AG04450 (cell line): ENCODE data around the gene RNF224. TPM values are rescaled to one million over a fixed set of nuclear protein-coding genes. Genes with fewer than 3 reads are reported as not detected.

Source experiments
- CTCF ChIA-PET: fragments of 300-600, 350-600 bp; formaldehyde crosslinking; extraction: SDS; loops from one replicate; lab custom pipeline; 2022; ENCODE audit warnings: antibody characterized with exemption, inconsistent platforms; lab: Charles Lee
- POLR2A ChIA-PET: fragments of 350-600 bp; formaldehyde crosslinking; extraction: SDS; loops from one replicate; lab custom pipeline; 2021; ENCODE audit warnings: antibody characterized with exemption, inconsistent platforms; lab: Yijun Ruan, JAX
- DNase-seq: peaks from one replicate; pipeline ENCODE4 v3.0.0-alpha.2; 2011; ENCODE audit warnings: low read depth, low spot score
- H3K27ac ChIP-seq: one replicate; pipeline ENCODE4 v1.5.1; 2012; ENCODE audit warnings: low read depth, low read length, control low read depth
- H3K27me3 ChIP-seq: one replicate; pipeline ENCODE4 v1.6.0; 2012; ENCODE audit warnings: low read length; ENCODE audit not compliant: control insufficient read depth, insufficient read depth
- H3K4me3 ChIP-seq: 2 replicates; pipeline ENCODE4 v1.5.1; 2011; ENCODE audit warnings: mild to moderate bottlenecking, low read depth, low read length, control low read depth
- H3K9me3 ChIP-seq: 2 replicates; pipeline ENCODE4 v1.5.1; 2012; ENCODE audit warnings: low read length; ENCODE audit not compliant: control insufficient read depth, insufficient read depth
- CTCF ChIP-seq: IDR thresholded peaks from 2 replicates; pipeline ENCODE4 v1.5.1; 2011; ENCODE audit warnings: low read depth, low read length, control low read depth, inconsistent platforms
- polyA plus RNA-seq: library from polyadenylated mRNA; depleted of rRNA; stranded (reverse); fragments of >200 nt; gene quantifications from 2 replicates; pipeline ENCODE4 v1.2.3, GENCODE V29; 2011

RNF224 gene
- polyA plus RNA-seq, 1 experiment = not detected

- Histone ChIP-seq H3K9me3 (no peaks in the 10 kb centered on the region; the same call in 1 of the 2 replicates), H3K4me3 (peak overlapping the region; percentile 94), H3K27me3 (no peaks in the 10 kb centered on the region), H3K27ac (peak overlapping the region; percentile 96)
- ChIA-PET CTCF (interaction anchor here (0.5 to 3.7 kb wide), 10 partner anchors 8 to 71 kb away, joined by 3 to 17 read pairs (median 6); partner anchors contain the start of genes RNF224 and TPRN), POLR2A (interaction anchor here (0.5 to 3.2 kb wide), 24 partner anchors 9 to 306 kb away, joined by 3 to 38 read pairs (median 5); partner anchors contain the start of genes EXD3, MAN1B1, NDOR1 and NELFB)
- no peak for TF ChIP-seq CTCF
- DNase-seq = no peak
These were observed 37.7 kb upstream of the RNF224 start for GRCh38 chr9:137189297-137190295.

GRCh38 chr9:137190315-137190856, 36.9 kb upstream of the RNF224 start:
- ChIA-PET CTCF (interaction anchor here (1.7 to 3.7 kb wide), 2 partner anchors 14 to 46 kb away, joined by 8 to 17 read pairs; no protein-coding TSS in a partner anchor), POLR2A (interaction anchor here (3.2 kb wide), 1 partner anchor 10 kb away, joined by 38 read pairs; the partner anchor contains the start of gene TPRN)
- no peak for TF ChIP-seq CTCF
- Histone ChIP-seq H3K27me3 (no peaks in the 10 kb centered on the region), H3K27ac (no peak overlapping the region), H3K9me3 (no peaks in the 10 kb centered on the region; the same call in 1 of the 2 replicates), H3K4me3 (no peak overlapping the region)
- DNase-seq = no peak

GRCh38 chr9:137191245-137191644, 36.1 kb upstream of the RNF224 start:
- POLR2A ChIA-PET = no interaction called here
- DNase-seq = no peak
- Histone ChIP-seq H3K4me3 (no peak overlapping the region), H3K27me3 (no peaks in the 10 kb centered on the region), H3K9me3 (no peaks in the 10 kb centered on the region; the same call in 1 of the 2 replicates), H3K27ac (no peak overlapping the region)
- TF ChIP-seq CTCF = no peak
- CTCF ChIA-PET = no interaction called here

GRCh38 chr9:137191691-137192447, 35.4 kb upstream of the RNF224 start:
- Histone ChIP-seq H3K4me3 (no peak overlapping the region), H3K9me3 (no peaks in the 10 kb centered on the region; the same call in 1 of the 2 replicates), H3K27me3 (no peaks in the 10 kb centered on the region), H3K27ac (no peak overlapping the region)
- POLR2A ChIA-PET = no interaction called here
- CTCF ChIA-PET = interaction anchor here (1.3 kb wide), 1 partner anchor 45 kb away, joined by 4 read pairs; no protein-coding TSS in a partner anchor
- no peak for DNase-seq
- no peak for TF ChIP-seq CTCF
